Adrenal gland (tissue), 12 donors: ENCODE measurements around the gene CLSTN1. TPM values are rescaled to one million over a fixed set of nuclear protein-coding genes. Genes with fewer than 3 reads are reported as not detected.
A peak's percentile ranks its signal among the peaks of the same experiment; 100 is the strongest.

Experiments used
- DNase-seq, 7 donors: peaks; one replicate each; pipeline ENCODE4 v3.0.0-alpha.2; 2019 to 2020
- H3K27ac ChIP-seq, 5 donors: fragments of 200-600 bp; sonication (generic) in 4 of 5; 1 replicate in 3 of 5; 2 replicates in 2 of 5; pipeline versions ENCODE4 v1.5.1 to v1.8.0; 2016 to 2020; ENCODE audit warnings: mild to moderate bottlenecking in 1 of 5
- H3K27me3 ChIP-seq: fragments of 200-600 bp; 2 replicates; pipeline ENCODE4 v1.8.0; 2021
- H3K36me3 ChIP-seq, 2 donors: fragments of 200-600 bp; replicated peaks in 1 of 2; 1 replicate in 1 of 2; 2 replicates in 1 of 2; pipeline versions ENCODE4 v1.5.1 to v1.8.0; 2018 to 2022
- H3K4me1 ChIP-seq, 2 donors: fragments of 200-600 bp; replicated peaks in 1 of 2; 1 replicate in 1 of 2; 2 replicates in 1 of 2; pipeline versions ENCODE4 v1.5.1 to v1.8.0; 2018 to 2021
- H3K4me3 ChIP-seq, 4 donors: fragments of 200-600 bp; sonication (generic) in 3 of 4; one replicate each; pipeline ENCODE4 v1.5.1; 2016 to 2018
- H3K9me3 ChIP-seq, 3 donors: fragments of 200-600 bp; sonication (generic) in 1 of 3; replicated peaks in 1 of 3; 1 replicate in 2 of 3; 2 replicates in 1 of 3; pipeline versions ENCODE4 v1.5.1 to v1.8.0; 2016 to 2021
- CTCF ChIP-seq, 6 experiments: fragments of 450-650 bp in 4 of 6; fragments of 200-600 bp in 2 of 6; sonication (generic) in 1 of 6; IDR thresholded peaks; 1 replicate in 5 of 6; 2 replicates in 1 of 6; pipeline versions ENCODE4 v1.5.1 to v1.8.0; 2016 to 2021; ENCODE audit warnings: antibody characterized with exemption in 6 of 6, mild to moderate bottlenecking in 2 of 6, moderate library complexity in 1 of 6
- POLR2A ChIP-seq, 2 donors: fragments of 450-650 bp; IDR thresholded peaks; one replicate each; pipeline ENCODE4 v1.6.1; 2017; ENCODE audit warnings: antibody characterized with exemption in 2 of 2, mild to moderate bottlenecking in 2 of 2, moderate library complexity in 1 of 2
- WGBS, 4 donors: extraction: QIAGEN DNeasy Blood & Tissue Kit in 2 of 4; methylation state at CpG; one replicate each; pipeline versions ENCODE4 v1.1.5 to v1.1.7; 2013 to 2017; 5-methylcytosine and 5-hydroxymethylcytosine counted together
- intact Hi-C, 2 donors: fragments of 100-400 bp; cut with DNase I; formaldehyde crosslinking; loops; one replicate each; pipeline versions ENCODE4 v1.14.1 to v1.15.0; 2022 to 2023
- polyA plus RNA-seq, 3 donors: library from polyadenylated mRNA; stranded (reverse); fragments of 200-250 nt in 2 of 3; fragments of 350-450 nt in 1 of 3; fragmentation: Illumina TruSeq in 1 of 3; extraction: RNeasy Lipid Tissue Mini Kit (QIAGEN cat#74804) in 1 of 3; gene quantifications; one replicate each; pipeline ENCODE4 v1.2.3, GENCODE V29; 2013 to 2014
- total RNA-seq, 9 donors: library from RNA; depleted of rRNA in 4 of 9; stranded (reverse); fragments of >200 nt in 4 of 9; fragments of 120-200 nt in 1 of 9; fragmentation: NEBNext Ultra II Directional in 1 of 9; extraction: Animal tissue kit (Norgen Biotek cat#: 25700) in 1 of 9; gene quantifications; one replicate each; pipeline versions ENCODE4 v1.1.0 to v1.2.4, GENCODE V29; 2013 to 2023
- donor health status: healthy with polysubstance abuse.
- donor health status: Bipolar disorder and iron deficiency.
- donor health status: DM: yes; HTN: yes; CAD: no.
- donor health status: DM: no; HTN: no; CAD: no.
- donor health status: DM: no; HTN: no; CAD: no.
- donor health status: DM: yes; HTN: yes; CAD: no.

CLSTN1 gene
- total and polyA plus RNA-seq, 12 donors, result 48.8 to 106 (median 77.9) TPM

GRCh38 chr1:9785406-9785805, 38.4 kb downstream of the CLSTN1 start:
- DNase-seq, result no peak
- intact Hi-C loops, result loop anchor here (5.0 kb wide), 1 partner anchor 82 kb away; no protein-coding TSS in a partner anchor

GRCh38 chr1:9784508-9785133, 39.1 kb downstream of the CLSTN1 start:
- WGBS, 4 donors, result 58 to 77% (median 65%) methylated on average over 3 of the region's 3 CpGs
- Histone ChIP-seq H3K27me3 (no peaks in the 10 kb centered on the region), H3K27ac (no peak overlapping the region), H3K4me1 (no peaks in the 10 kb centered on the region), H3K36me3 (no peaks in the 10 kb centered on the region), H3K9me3 (no peaks in the 10 kb centered on the region), H3K4me3 (no peak overlapping the region)
- TF ChIP-seq CTCF (IDR thresholded peaks at IDR 0.05) (peak; percentile 58 to 77 (median 73)), POLR2A (IDR thresholded peaks at IDR 0.05) (no peak)
- peak; percentile 39 to 80 (median 57) for DNase-seq
- intact Hi-C loops, result loop anchor here (5.0 kb wide), 1 partner anchor 83 kb away; no protein-coding TSS in a partner anchor

More at GRCh38 chr1:9785406-9785805, 38.4 kb downstream of the CLSTN1 start:
- no peaks in the 10 kb centered on the region for H3K36me3 ChIP-seq
- H3K9me3 ChIP-seq, result no peaks in the 10 kb centered on the region
- H3K4me1 ChIP-seq, result no peaks in the 10 kb centered on the region
- H3K4me3 ChIP-seq, result no peak overlapping the region
- H3K27ac ChIP-seq, result no peak overlapping the region
- no peaks in the 10 kb centered on the region for H3K27me3 ChIP-seq
- 72 to 81% (median 77%) methylated on average over 6 of the region's 6 CpGs for WGBS, 4 donors
- TF ChIP-seq POLR2A (IDR thresholded peaks at IDR 0.05), result no peak
- TF ChIP-seq CTCF (IDR thresholded peaks at IDR 0.05), result no peak

- Histone ChIP-seq H3K27me3 (no peaks in the 10 kb centered on the region), H3K4me1 (no peaks in the 10 kb centered on the region), H3K4me3 (no peak overlapping the region), H3K27ac (no peak overlapping the region), H3K9me3 (no peaks in the 10 kb centered on the region), H3K36me3 (no peaks in the 10 kb centered on the region)
- 88 to 97% (median 94%) methylated on average over 10 of the region's 10 CpGs for WGBS, 4 donors
- TF ChIP-seq CTCF (IDR thresholded peaks at IDR 0.05) (no peak), POLR2A (IDR thresholded peaks at IDR 0.05) (no peak)
- DNase-seq, result no peak
- intact Hi-C loops, result no loop called here
Observed at GRCh38 chr1:9782897-9783296, 40.9 kb downstream of the CLSTN1 start.

- no peak for DNase-seq
- TF ChIP-seq CTCF (IDR thresholded peaks at IDR 0.05) (no peak), POLR2A (IDR thresholded peaks at IDR 0.05) (no peak)
- intact Hi-C loops, result no loop called here
- WGBS, 4 donors, result 89 to 94% (median 92%) methylated on average over 4 of the region's 4 CpGs
- H3K27ac ChIP-seq, result no peak overlapping the region
- no peaks in the 10 kb centered on the region for H3K9me3 ChIP-seq
- H3K4me1 ChIP-seq, result no peaks in the 10 kb centered on the region
- no peaks in the 10 kb centered on the region for H3K36me3 ChIP-seq
- H3K4me3 ChIP-seq, result no peak overlapping the region
- no peaks in the 10 kb centered on the region for H3K27me3 ChIP-seq
Observed at GRCh38 chr1:9782116-9782751, 41.5 kb downstream of the CLSTN1 start.
